GM19193 (cell line): ENCODE measurements around the gene MANF.

Source experiments
- POLR2A ChIP-seq: IDR thresholded peaks from 4 replicates; pipeline ENCODE4 v1.6.1; 2011; ENCODE audit not compliant: insufficient read depth, insufficient read length; ENCODE audit errors: extremely low read depth

MANF gene

DNA sequence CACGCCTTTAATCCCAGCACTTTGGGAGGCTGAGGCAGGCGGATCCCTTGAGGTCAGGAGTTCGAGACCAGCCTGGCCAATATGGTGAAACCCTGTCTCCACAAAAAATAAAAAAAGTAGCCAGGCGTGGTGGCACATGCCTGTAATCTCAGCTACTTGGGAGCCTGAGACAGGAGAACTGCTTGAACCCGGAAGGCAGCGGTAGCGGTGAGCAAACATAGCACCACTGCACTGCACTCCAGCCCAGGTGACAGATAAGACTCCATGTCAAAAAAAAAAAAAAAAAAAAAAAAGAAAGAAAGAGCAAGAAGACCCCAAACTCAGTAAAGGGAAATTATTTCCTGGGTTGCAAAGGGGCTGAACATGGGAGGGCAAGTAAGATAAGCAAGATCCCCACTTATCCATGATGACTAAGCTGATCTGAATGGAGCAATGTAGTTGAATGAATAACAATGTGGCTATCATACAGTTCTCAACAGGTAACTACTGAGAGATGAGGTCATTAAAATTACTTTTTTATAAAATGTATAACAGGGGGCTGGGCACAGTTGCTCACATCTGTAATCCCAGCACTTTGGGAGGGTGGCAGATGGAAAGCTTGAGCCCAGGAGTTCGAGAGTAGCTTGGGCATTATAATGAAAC is 52.0 kb downstream of the MANF start:
- TF ChIP-seq POLR2A, result no peak
